HG03175 (cell line): ENCODE results near the gene FBXO46.

Source experiments
- ATAC-seq: cut with Tn5 transposase; IDR thresholded peaks from one replicate; pipeline ENCODE4 v1.9.1; 2021; ENCODE audit warnings: mild to moderate bottlenecking, moderate library complexity; ENCODE audit not compliant: unreplicated experiment

The FBXO46 gene, protein sequence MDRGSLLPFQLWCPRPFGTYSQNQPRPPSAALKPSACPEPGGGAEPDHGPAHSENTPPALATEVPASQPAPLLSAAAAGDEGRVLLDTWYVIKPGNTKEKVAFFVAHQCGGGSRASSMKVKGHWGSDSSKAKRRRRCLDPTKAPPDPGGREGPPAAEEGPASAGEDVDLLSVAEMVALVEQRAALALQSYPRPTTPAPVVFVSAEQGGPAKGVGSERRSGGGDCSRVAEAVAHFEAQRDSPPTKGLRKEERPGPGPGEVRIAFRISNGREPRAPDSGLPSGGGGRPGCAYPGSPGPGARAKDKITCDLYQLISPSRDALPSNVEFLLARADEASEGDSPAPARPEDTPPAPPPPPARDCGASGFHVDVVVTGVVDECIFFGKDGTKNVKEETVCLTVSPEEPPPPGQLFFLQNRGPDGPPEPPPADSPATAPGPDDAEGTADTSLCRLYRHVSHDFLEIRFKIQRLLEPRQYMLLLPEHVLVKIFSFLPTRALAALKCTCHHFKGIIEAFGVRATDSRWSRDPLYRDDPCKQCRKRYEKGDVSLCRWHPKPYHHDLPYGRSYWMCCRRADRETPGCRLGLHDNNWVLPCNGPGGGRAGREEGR

DNA sequence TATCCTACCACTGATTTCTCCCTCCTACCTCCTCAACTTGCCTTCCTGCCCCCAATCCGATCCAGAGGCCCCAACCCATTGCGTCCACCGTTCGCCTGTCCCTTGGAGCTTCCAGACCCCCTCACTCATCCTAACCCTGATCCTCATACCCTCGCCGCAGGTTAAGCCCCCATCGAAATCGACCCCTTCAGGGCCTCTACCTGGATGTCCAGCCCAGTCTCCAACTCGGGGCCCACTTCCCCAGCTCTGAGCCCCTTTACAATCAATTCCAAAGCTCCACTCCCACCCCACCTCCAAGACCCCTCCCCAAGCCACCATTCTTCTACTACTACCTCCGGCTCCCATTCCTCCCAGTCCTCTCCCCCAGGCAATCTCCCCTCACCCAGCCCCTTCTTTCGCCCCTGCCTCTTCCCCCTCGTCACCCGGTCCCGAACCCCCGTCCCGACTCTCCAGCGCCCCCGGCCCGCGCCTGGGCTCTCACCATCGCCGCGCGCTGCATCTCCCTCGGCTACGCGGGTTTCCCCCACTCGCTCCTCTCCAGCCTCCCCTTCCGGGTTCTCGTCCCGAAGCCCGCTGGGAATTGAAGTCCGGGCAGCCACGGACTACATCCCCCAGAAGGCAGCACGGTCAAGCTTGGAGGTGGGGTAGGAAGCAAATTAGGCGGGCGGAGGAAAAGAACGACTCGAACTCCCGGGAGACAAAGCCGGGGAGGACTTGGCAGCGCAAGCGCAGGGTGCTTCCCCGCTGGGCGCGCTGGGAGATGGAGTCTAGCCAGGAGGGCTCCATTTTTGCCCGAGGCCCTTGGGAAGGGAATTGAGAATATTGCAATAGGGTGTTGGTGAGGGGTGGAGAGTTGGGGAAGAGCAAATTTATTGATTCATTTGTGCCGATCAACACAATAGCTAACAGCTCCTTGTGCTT lies at the start of gene FBXO46:
Gene FBXO46, minus strand, starts transcription at position 529 of the 921 bp plus-strand sequence. CDS start 17,401 bp downstream, outside the sequence.
- peak; percentile 96 for ATAC-seq

DNA sequence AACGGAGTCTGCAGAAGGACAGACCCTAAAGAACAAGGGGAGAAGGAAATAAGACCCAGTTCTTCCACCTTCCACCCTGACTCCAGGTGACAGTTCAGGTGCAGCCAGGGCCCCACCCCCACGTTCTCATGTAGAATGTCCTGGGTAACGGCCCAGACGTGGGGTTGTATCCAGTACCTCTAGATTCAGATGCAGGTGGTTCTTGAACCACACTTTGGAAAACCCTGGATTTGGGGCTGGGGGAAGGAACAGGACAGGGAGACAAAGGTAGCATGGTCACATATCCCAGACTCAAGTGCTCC lies 49.4 kb upstream of the FBXO46 start:
- ATAC-seq: no peak

DNA sequence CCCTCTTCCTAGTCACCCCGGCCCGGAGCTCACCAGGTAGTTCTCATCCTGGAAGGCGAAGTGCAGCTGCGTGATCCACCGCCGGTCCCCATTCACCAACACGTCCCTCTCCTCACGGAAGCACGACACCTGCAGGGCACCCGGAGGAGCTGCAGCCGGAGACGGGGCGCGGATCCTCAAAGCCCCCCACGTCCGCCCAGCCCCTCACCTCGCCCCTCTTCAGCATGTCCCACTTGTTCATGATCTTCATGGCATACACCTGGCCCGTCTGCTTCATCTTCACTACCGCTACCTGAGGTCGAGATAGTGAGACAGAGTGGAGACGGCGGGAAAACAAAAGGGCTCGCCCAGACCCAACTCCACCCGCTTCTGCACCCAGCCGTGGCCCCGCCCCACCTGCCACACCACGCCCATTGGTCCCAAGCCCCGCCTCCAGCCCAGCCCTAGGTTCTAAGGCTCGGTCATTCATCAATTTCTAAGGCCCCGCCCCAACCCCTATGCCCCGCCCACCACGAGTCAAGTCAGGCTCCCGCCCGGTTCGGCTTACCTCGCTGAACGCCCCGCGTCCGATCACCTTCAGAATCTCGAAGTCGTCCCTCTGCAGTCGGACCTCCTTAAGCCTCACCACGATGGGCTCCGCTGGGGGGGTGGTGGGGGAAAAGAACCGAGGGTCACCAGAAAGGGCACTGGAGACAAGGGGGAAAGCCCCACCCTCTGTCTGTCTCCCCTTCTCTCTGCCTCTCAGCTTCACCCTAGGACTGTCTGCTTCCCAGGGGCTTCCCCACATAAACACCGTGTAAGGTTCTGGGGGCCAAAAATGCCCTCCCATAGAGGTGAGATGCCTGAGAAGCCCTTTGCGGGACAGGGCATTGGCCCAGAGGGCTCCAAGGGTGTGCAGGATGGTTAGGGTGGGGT lies 48.8 kb upstream of the FBXO46 start:
- peak; percentile 74 for ATAC-seq

DNA sequence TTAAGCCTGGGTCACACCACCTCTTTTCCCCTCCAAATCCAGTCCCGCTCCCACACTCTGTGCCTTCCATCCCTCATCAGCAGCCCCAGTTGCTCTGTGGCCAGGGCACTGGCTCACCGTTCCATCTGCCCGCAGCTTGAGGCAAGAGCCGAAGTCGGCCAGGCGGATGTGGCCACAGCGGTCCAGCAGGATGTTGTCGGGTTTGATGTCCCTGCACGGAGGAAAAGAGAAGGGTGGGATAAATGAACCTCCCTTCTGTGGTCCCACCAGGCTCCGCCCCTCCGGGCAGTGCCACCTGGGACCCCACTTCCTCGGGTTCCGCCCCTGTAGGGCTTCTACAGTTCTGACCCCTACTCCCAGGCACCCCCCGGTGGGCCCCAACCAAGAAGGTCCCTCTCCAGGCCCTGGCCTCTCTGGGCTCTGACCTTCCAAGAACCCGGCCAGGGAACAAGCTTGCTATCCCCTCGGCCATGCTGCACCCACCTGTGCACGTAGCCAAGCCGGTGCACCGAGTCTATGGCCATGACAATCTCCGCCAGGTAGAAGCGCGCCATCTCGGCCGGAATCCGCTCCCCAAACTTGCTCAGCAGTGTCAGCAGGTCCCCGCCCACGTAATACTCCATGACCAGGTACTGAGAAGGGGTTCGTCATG lies 47.4 kb upstream of the FBXO46 start:
- no peak for ATAC-seq

DNA sequence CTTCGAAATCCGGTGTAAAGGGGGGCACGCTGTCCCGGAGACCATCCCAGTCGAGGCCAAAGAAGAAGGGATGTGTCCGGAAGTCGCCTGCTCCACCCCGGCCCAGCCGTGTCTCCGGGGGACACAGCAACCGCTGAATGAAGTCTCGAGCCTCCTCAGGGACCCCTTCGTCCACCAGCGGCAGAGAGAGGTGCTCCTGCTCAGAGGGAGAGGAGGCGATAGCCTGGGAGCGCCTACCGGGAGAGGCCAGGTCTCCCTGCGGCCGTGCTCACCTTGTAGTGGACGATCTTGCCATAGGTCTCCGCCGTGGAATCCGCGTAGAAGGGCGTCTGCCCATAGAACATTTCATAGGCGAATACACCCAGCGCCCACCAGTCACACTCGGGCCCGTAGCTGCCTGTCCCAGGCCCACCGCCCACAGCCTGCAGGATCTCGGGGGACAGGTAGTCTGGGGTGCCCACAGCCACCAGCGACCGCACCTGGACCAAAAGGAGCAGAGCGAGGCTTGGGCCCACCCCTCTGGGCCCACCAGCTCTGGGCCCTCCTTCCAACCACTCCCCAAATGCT lies 46.8 kb upstream of the FBXO46 start:
- no peak for ATAC-seq

DNA sequence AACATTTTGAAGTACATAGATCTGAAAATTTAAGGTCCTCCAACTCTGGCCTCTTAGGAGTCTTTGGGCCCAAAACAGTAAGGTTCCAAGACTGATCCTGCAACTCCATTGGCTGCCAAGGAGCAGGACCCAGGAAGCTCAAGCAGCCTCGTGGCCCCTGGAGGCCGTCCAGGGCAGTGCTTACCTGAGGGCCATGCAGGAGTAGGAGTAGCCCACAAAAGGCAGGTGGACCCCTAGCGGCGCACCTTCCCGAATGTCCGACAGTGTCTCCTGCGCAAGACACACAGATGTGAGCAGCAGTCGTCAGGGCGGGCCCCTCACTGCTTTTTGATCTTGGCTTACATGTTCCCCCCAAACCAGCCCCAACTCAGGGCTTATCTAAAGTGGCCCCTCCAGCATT lies 44.1 kb upstream of the FBXO46 start:
- no peak for ATAC-seq

DNA sequence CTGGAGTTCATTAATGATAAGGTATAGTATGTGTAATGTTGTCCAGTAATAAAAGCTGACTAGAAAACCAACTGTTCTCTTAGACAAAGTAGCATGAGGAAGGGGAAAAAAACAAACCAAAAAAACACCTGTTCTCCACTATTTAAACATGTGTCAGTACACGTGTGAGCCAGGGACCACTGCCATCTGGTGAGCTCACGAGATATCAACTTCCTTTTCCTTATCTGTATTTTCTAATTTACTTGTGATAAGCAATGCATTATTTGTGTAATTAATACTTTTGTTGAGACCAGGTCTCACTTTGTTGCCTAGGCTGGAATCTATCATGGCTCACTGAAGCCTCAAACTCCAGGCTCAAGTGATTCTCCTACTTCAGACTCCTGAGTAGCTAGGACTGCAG lies 42.7 kb upstream of the FBXO46 start:
- ATAC-seq: no peak

DNA sequence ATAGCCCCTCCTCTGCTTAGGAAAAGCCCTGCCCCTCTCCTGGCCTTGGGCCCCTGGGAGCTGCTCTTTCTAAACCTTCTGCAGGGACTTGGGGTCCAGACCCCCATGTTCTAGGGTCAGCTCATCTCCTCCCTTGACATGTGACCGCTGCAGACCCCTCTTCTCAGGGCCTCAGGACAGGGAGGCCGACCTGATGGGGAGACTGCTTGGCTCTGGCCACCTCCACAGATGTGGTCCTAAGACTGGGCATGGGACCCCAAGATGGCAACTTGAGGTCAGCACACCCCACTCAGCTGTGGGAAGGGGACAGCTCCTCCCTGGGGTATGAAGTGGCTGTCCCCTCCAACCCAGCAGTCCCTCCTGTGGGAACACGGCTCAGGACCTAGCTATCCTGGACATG lies 42.2 kb upstream of the FBXO46 start:
- no peak for ATAC-seq

DNA sequence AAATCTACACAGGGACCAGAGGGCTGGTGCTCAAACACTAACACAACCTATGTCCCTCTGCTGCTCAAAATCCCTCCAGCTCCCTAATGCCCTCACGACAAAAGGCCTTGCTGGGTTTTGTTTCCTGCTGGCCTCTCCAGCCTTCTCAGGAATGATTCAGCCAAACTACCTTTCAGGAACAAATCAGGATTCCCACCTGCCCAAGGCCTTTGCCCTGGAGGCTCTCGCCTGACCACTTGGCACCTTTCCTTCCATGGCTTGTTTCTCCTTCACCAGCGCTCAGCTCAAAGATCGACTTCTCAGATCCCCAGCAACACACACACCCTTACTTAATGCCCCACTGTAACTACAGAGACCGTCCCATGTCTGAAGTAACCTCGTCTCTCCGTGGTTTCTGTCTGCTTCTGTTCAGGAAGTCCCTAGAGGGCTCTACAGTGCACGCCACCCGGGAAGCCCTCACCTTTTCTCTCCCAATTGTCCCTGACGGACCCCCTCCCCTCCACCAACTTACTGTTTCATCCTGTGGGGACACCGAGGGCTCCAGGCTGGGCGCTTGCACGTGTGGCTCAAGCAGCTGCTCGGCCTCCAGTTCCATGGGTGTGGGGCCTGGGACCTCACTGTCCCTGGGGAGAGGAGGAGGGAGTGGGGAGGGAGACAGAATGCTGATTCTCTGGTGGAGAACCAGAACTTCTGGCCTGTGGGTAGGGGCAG lies 41.6 kb upstream of the FBXO46 start:
- no peak for ATAC-seq

DNA sequence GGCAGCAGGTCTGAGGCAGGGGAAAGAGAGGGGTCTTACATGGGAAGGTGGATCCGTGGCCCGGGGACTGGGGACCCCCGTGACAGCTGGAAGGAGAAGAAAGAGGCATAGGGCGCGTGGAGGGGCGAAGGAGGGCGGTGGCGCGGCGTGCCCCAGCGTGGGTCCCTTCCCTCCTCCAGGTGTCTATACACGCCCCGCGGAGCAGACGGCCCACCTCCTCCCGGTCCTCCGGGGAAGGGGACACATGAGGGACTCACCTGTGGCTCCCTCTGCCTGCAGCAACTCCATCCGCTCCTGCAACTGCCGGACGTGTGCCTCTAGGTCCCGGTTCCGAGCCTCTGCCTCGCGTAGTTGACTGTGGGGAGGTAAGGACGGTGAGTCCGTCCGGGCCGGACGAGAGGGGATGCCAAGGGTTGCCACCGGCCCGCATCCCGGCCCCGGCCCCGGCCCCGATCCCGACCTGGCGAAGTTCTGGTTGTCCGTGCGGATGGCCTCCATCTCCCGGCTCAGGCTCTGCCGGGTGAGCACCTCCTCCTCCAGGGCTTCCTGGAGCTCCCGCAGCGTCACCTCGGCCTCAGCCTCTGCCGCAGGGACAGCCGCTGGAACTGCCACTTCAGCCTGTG lies 40.7 kb upstream of the FBXO46 start:
- no peak for ATAC-seq

DNA sequence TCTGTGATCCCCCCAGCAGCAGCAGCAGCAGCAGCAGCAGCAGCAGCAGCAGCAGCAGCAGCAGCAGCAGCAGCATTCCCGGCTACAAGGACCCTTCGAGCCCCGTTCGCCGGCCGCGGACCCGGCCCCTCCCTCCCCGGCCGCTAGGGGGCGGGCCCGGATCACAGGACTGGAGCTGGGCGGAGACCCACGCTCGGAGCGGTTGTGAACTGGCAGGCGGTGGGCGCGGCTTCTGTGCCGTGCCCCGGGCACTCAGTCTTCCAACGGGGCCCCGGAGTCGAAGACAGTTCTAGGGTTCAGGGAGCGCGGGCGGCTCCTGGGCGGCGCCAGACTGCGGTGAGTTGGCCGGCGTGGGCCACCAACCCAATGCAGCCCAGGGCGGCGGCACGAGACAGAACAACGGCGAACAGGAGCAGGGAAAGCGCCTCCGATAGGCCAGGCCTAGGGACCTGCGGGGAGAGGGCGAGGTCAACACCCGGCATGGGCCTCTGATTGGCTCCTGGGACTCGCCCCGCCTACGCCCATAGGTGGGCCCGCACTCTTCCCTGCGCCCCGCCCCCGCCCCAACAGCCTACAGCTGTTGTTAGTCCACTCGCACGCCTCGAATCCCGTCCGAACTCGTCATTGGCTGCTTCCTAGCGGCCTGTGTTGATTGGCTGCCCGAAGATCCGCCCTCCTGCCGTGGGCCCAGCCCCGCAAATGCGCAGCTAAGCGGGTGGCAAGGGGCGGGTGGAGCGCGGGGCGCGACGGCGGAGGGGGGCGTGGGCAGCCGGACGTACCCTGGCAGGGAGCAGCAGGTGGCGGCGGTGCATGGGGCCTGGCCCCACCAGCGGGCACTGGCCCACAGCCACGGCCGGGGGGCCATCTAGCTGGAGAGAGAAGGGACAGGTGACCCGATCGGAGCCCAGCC lies 39.8 kb upstream of the FBXO46 start:
- peak; percentile 61 for ATAC-seq

DNA sequence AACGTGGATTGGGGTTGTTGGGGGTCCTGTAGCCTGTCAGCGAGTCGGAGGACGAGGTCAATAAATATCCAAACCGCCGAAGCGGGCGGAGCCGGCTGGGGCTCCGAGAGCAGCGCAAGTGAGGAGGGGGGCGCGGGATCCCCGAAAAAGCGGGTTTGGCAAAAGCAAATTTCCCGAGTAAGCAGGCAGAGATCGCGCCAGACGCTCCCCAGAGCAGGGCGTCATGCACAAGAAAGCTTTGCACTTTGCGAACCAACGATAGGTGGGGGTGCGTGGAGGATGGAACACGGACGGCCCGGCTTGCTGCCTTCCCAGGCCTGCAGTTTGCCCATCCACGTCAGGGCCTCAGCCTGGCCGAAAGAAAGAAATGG lies 39.1 kb upstream of the FBXO46 start:
- ATAC-seq: no peak

DNA sequence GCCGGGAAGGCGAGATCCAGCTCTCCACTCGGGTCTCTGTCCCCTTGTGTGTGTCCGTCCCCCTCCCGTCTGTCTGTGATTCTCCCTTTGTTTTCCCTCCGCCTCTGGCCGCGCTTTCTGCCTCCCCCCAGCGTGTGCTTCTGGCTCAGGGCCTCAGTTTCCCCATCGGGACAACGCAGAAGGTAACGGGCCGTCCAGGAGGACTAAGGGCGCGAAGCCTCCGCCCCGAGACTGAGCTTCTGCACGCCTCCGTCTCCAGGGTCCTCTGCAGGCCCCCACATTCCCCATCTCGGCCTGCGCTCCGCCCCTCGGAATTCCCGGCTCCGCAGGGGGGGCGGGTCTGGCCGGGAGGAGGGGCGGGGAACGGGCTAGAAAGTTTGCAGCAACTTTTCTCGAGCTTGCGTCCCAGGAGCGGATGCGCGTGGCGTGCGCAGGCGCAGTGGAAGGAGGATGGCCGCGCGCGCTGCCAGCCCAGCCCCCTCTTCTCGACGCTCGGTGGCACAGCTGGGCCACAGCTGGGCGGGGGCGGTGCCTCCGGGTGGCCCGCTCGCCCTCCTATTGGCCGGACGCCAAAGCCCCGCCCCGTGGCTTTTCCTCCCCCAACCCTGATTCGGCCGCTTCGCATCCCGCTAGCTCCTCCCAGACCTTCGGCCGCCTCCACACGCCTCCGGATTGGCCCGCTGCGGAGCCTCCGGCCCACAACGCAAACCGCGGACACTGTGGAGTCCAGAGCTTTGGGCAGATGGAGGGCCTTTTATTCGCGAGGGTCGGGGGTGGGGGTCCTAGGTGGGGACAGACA lies 38.5 kb upstream of the FBXO46 start, which contains the start of gene SIX5:
Gene SIX5, minus strand, starts transcription at position 269 of the 799 bp plus-strand sequence. CDS start 408 bp downstream, outside the sequence.
- peak; percentile 48 for ATAC-seq

DNA sequence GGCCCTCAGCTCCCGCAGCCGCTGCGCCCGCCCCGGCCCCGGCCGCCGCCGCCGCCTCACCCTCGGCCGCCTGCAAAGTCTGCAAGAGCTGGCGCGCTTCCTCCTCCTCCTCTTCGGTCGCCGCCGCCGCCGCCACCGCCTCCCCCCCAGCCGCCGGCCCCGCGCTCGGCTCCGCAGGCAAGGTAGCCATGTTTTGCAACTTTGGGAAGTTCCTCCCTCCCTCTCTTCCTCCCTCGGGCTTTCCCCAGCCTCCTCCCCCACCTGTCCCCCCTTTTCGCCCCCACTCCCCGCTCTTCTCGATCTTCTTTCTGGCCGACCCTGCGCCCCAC lies 37.9 kb upstream of the FBXO46 start:
- no peak for ATAC-seq

DNA sequence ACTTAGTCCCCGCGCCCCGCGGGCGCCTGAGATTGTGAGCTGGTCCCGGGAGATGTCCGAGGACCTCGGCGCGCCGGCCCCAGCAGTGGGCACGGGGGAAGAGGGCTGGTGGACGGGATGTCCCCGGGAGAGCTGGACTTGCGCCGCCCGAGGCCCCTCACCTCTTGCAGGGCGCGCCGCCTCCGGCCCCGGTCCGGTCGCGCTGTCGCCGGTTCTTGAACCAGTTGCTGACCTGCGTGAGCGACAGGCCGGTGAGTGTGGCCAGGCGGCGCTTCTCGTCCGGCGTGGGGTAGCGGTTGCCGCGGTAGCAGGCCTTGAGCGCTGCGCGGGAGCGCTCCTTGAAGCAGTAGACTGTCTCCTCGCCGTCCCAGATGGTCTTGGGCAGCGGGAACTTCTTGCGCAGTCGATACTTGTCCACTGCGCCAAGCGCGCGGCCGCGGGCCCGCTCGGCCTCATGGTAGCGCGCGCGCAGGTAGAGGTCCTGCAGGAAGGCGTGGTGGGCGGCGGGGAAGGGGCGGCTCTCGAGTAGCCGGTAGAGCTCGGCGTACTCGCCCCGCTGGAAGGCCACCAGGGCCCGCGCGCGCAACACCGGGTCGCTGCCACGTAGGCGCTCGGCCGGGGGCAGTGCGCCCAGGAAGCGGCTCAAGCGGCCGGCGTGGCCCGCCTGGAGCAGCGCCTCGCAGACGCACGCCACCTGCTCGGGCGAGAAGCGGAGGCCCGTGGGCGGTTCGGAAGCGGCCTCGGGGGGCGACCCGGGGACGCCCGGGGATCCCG lies 37.4 kb upstream of the FBXO46 start:
- no peak for ATAC-seq

DNA sequence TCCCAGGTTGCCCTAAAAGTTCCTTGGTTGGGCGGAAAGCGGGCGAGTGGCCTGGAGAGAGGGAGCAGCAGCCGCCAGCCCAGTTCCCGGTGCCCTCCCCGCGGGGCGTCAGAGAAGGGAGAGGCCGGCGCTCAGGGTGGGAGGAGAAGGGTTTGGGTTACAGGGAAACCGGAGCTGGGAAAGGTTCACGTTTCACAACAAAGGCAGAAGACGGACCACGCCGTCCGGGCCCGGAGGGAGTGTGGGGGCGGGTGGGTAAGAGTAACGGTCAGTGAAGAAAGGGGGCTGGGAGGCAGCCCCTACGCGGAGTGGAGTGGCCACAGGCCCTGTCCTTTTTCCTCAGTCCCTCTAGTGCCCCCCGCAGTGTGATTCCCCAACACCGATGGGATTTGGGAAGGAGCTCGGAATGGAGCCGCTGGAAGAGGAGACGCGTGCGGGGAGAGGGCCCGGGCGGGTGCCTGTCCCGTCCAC lies 36.7 kb upstream of the FBXO46 start:
- ATAC-seq: no peak
